ENCODE data around the gene GEMIN8. TPM values are rescaled to one million over a fixed set of nuclear protein-coding genes. Genes with fewer than 3 reads are reported as not detected.

The GEMIN8 gene
- total and polyA plus RNA-seq, 2 donors from 2014 or later: 25.4 to 30.0 TPM

DNA sequence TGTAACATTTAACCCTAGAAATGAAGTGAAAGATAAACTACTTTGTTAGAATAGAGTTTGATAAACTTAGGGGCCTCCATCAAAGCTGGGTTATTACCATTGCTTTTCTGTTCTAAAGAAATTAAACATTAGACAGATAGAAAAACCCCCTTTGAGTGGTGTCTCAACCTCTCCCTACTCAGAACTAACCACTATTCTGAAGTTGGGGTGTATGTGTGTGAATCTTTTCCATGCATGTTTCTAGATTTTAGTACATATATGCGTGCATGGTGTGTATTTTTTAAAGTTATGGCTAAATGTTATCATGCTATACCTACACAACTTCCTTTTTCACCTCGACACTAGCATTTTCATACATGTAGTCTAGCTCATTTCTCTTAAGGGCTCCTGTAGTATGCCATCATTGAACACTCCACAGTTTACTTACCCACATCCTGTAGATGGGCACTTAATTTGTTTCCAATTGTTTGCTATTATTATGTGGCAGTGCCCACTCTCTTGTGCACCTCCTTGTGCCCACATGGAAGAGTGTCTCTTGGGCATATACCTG is 25.7 kb downstream of the GEMIN8 start:
- no peak overlapping the region for H3K9ac ChIP-seq (ENCODE audit: low read length in 3 of 3)
- intact Hi-C loops (cut with DNase I): no loop called here
- TF ChIP-seq, protein P1, sequence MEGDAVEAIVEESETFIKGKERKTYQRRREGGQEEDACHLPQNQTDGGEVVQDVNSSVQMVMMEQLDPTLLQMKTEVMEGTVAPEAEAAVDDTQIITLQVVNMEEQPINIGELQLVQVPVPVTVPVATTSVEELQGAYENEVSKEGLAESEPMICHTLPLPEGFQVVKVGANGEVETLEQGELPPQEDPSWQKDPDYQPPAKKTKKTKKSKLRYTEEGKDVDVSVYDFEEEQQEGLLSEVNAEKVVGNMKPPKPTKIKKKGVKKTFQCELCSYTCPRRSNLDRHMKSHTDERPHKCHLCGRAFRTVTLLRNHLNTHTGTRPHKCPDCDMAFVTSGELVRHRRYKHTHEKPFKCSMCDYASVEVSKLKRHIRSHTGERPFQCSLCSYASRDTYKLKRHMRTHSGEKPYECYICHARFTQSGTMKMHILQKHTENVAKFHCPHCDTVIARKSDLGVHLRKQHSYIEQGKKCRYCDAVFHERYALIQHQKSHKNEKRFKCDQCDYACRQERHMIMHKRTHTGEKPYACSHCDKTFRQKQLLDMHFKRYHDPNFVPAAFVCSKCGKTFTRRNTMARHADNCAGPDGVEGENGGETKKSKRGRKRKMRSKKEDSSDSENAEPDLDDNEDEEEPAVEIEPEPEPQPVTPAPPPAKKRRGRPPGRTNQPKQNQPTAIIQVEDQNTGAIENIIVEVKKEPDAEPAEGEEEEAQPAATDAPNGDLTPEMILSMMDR (IDR thresholded peaks at IDR 0.05; ENCODE audit: borderline replicate concordance, extremely low read depth, insufficient read depth): no peak
- H3K9me3 ChIP-seq (ENCODE audit: control insufficient read depth in 2 of 3, insufficient read depth in 1 of 3, low read length in 3 of 3): no peaks in the 10 kb centered on the region
- H3K4me1 ChIP-seq (ENCODE audit: control insufficient read depth in 2 of 3, insufficient read depth in 2 of 3, low read depth in 1 of 3, low read length in 3 of 3): no peaks in the 10 kb centered on the region
- no peak for FAIRE-seq
- no peak overlapping the region for H3K27ac ChIP-seq (ENCODE audit: low read depth in 2 of 2, low read length in 2 of 2)
- DNase-seq: no peak
- peaks cover 0 to 8% (median 0%) of the 10 kb centered on the region in 3 donors for H3K36me3 ChIP-seq (ENCODE audit: control insufficient read depth in 2 of 3, insufficient read depth in 3 of 3, low read length in 3 of 3)
- H3K4me3 ChIP-seq (ENCODE audit: low read length in 3 of 3): no peak overlapping the region
- peaks cover 3% of the 10 kb centered on the region for H3K27me3 ChIP-seq (ENCODE audit: control insufficient read depth, insufficient read depth, low read length)

DNA sequence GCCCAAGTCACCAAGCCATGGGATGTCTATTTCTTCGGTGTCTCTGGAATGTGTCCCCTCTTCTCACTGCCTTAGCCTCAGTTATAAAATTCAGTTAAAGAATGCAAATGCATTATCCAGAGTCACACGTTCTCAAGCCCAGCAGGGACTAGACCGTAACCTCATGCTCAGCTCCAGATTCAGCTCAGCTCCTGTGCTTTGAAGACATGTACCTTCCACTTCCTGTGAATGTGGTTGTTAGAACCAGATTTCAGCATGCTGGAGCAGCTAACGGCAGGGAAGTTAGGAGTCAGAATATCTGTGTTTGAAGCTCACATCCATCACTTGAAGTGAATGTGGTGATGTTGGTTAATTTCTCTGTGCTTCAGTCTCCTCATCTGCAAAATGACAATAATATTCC is 26.7 kb downstream of the GEMIN8 start:
- TF ChIP-seq, protein P1 (IDR thresholded peaks at IDR 0.05; ENCODE audit: borderline replicate concordance, extremely low read depth, insufficient read depth): no peak
- H3K36me3 ChIP-seq (ENCODE audit: control insufficient read depth in 2 of 3, insufficient read depth in 3 of 3, low read length in 3 of 3): peaks cover 0 to 4% (median 0%) of the 10 kb centered on the region in 3 donors
- H3K9me3 ChIP-seq (ENCODE audit: control insufficient read depth in 2 of 3, insufficient read depth in 1 of 3, low read length in 3 of 3): no peaks in the 10 kb centered on the region
- no peak overlapping the region for H3K27ac ChIP-seq (ENCODE audit: low read depth in 2 of 2, low read length in 2 of 2)
- no peak for FAIRE-seq
- DNase-seq: no peak
- no peaks in the 10 kb centered on the region for H3K4me1 ChIP-seq (ENCODE audit: control insufficient read depth in 2 of 3, insufficient read depth in 2 of 3, low read depth in 1 of 3, low read length in 3 of 3)
- intact Hi-C loops (cut with DNase I): no loop called here
- no peak overlapping the region for H3K4me3 ChIP-seq (ENCODE audit: low read length in 3 of 3)
- H3K27me3 ChIP-seq (ENCODE audit: control insufficient read depth, insufficient read depth, low read length): peaks cover 3% of the 10 kb centered on the region
- H3K9ac ChIP-seq (ENCODE audit: low read length in 3 of 3): no peak overlapping the region

DNA sequence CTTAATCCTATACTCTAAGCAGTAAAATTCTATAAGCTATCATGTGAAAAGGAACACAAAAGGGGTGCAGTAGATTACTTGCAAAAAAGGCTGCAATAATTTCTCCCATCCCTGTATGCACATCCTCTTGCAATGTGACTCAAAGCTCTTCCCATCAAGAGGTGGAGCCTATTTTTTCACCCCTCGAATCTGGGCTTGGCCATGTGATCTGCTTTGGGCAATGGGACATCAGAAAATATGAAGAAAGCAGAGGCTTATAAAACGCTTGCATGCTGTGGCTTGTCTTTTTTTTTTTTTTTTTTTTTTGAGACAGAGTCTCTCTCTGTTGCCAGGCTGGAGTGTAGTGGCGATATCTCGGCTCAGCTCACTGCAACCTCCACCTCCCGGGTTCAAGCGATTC is 33.0 kb downstream of the GEMIN8 start:
- H3K4me3 ChIP-seq (ENCODE audit: low read length in 3 of 3): no peak overlapping the region
- no peak for FAIRE-seq
- intact Hi-C loops (cut with DNase I): no loop called here
- H3K27me3 ChIP-seq (ENCODE audit: control insufficient read depth, insufficient read depth, low read length): peaks cover 7% of the 10 kb centered on the region
- no peaks in the 10 kb centered on the region for H3K4me1 ChIP-seq (ENCODE audit: control insufficient read depth in 2 of 3, insufficient read depth in 2 of 3, low read depth in 1 of 3, low read length in 3 of 3)
- H3K36me3 ChIP-seq (ENCODE audit: control insufficient read depth in 2 of 3, insufficient read depth in 3 of 3, low read length in 3 of 3): no peaks in the 10 kb centered on the region
- DNase-seq: no peak
- H3K9ac ChIP-seq (ENCODE audit: low read length in 3 of 3): no peak overlapping the region
- TF ChIP-seq, protein P1 (IDR thresholded peaks at IDR 0.05; ENCODE audit: borderline replicate concordance, extremely low read depth, insufficient read depth): no peak
- peaks cover 0 to 1% (median 0%) of the 10 kb centered on the region in 3 donors for H3K9me3 ChIP-seq (ENCODE audit: control insufficient read depth in 2 of 3, insufficient read depth in 1 of 3, low read length in 3 of 3)
- no peak overlapping the region for H3K27ac ChIP-seq (ENCODE audit: low read depth in 2 of 2, low read length in 2 of 2)
